Duodenal mucosa (tissue), 2 donors: ENCODE measurements around the gene AFF3.

ENCODE experiments used
- H3K27ac ChIP-seq: one replicate; pipeline ENCODE4 v1.7.0; 2013; ENCODE audit warnings: low read depth, low read length
- H3K27me3 ChIP-seq, 2 donors: one replicate each; pipeline ENCODE4 v1.7.0; 2013; ENCODE audit warnings: low read length in 2 of 2, control low read depth in 1 of 2; ENCODE audit not compliant: insufficient read depth in 2 of 2, control insufficient read depth in 1 of 2
- H3K36me3 ChIP-seq, 2 donors: one replicate each; pipeline ENCODE4 v1.7.0; 2013; ENCODE audit warnings: low read length in 2 of 2, control low read depth in 1 of 2; ENCODE audit not compliant: insufficient read depth in 2 of 2, control insufficient read depth in 1 of 2
- H3K4me1 ChIP-seq, 2 donors: one replicate each; pipeline ENCODE4 v1.7.0; 2013; ENCODE audit warnings: low read length in 2 of 2, control low read depth in 1 of 2; ENCODE audit not compliant: insufficient read depth in 2 of 2, control insufficient read depth in 1 of 2
- H3K4me3 ChIP-seq, 2 donors: one replicate each; pipeline ENCODE4 v1.7.0; 2013; ENCODE audit warnings: low read length in 2 of 2, low read depth in 1 of 2
- H3K9ac ChIP-seq, 2 donors: one replicate each; pipeline ENCODE4 v1.7.0; 2013; ENCODE audit warnings: low read length in 2 of 2, low read depth in 1 of 2
- H3K9me3 ChIP-seq, 2 donors: one replicate each; pipeline ENCODE4 v1.7.0; 2013; ENCODE audit warnings: low read length in 2 of 2, control low read depth in 1 of 2; ENCODE audit not compliant: control insufficient read depth in 1 of 2

The AFF3 gene

GRCh38 chr2:99824758-99825157, 317.6 kb downstream of the AFF3 start:
- Histone ChIP-seq H3K36me3 (no peaks in the 10 kb centered on the region), H3K9ac (no peak overlapping the region), H3K4me3 (no peak overlapping the region), H3K27me3 (no peaks in the 10 kb centered on the region), H3K4me1 (no peaks in the 10 kb centered on the region), H3K9me3 (no peaks in the 10 kb centered on the region), H3K27ac (no peak overlapping the region)

DNA sequence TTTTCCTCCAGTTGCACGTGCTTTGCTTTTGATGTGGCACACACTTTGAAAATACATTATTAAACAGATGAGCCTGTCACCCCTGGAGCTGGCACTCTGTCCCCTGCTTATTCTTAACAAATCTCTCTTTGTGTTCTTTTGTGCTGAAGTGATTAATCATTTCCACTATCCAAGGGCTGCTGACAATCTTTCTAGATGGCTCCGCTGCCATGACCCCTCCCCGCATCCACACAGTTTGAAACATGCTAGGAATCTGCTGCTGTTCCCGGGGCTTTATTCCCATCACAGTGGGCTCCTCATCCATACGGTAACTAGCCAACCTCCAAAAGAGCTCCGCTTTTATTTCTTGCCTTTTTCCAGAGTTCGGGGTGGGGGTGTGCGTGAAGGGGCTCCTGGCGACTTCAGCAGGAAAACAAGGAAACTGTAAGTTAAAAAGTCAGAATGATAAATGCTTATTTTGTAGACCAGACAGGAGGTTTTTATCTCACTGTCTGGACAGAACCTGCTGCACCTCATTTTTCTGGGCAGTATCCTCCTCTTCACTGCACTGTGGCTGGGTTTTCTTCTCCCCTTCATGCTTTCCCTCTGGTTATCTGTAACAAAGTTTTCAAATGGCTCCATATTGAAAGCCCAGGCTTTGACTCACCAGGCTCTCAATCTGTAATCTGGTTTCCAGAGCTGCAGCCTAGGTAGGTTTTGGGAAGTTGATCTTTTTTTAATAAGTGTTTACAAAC, 319.7 kb downstream of the AFF3 start:
- no peaks in the 10 kb centered on the region for H3K36me3 ChIP-seq
- no peaks in the 10 kb centered on the region for H3K9me3 ChIP-seq
- H3K27ac ChIP-seq: no peak overlapping the region
- no peaks in the 10 kb centered on the region for H3K4me1 ChIP-seq
- no peaks in the 10 kb centered on the region for H3K27me3 ChIP-seq
- no peak overlapping the region for H3K4me3 ChIP-seq
- H3K9ac ChIP-seq: no peak overlapping the region

- H3K27me3 ChIP-seq: no peaks in the 10 kb centered on the region
- no peak overlapping the region for H3K9ac ChIP-seq
- H3K4me3 ChIP-seq: no peak overlapping the region
- H3K27ac ChIP-seq: no peak overlapping the region
- H3K36me3 ChIP-seq: no peaks in the 10 kb centered on the region
- no peaks in the 10 kb centered on the region for H3K4me1 ChIP-seq
- no peaks in the 10 kb centered on the region for H3K9me3 ChIP-seq
These were observed 320.4 kb downstream of the AFF3 start for GRCh38 chr2:99821984-99822383.

DNA sequence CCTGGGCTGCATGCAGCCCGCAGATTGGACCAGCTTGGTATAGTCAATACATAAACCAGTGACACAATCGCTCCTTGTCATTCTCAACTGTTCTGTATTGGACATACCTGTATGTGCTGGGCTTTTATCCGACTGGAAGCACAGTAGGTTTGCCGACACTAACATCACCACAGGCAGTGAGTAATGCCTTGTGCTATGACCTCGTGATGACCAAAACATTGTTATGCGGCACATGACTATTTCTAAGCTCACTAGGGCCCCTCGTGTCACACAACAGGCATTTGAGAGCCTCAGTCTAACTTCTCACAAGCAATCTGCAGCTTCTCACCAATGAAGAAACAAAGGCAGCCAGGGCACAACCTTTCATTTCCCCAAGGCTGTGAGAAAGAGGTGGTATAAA, 320.8 kb downstream of the AFF3 start:
- no peak overlapping the region for H3K4me3 ChIP-seq
- no peaks in the 10 kb centered on the region for H3K36me3 ChIP-seq
- H3K27me3 ChIP-seq: no peaks in the 10 kb centered on the region
- no peak overlapping the region for H3K9ac ChIP-seq
- H3K4me1 ChIP-seq: no peaks in the 10 kb centered on the region
- H3K9me3 ChIP-seq: no peaks in the 10 kb centered on the region
- H3K27ac ChIP-seq: no peak overlapping the region

GRCh38 chr2:99821039-99821438, 321.4 kb downstream of the AFF3 start:
- H3K4me1 ChIP-seq: no peaks in the 10 kb centered on the region
- H3K9ac ChIP-seq: no peak overlapping the region
- no peaks in the 10 kb centered on the region for H3K9me3 ChIP-seq
- no peak overlapping the region for H3K27ac ChIP-seq
- no peaks in the 10 kb centered on the region for H3K27me3 ChIP-seq
- H3K36me3 ChIP-seq: no peaks in the 10 kb centered on the region
- H3K4me3 ChIP-seq: no peak overlapping the region

DNA sequence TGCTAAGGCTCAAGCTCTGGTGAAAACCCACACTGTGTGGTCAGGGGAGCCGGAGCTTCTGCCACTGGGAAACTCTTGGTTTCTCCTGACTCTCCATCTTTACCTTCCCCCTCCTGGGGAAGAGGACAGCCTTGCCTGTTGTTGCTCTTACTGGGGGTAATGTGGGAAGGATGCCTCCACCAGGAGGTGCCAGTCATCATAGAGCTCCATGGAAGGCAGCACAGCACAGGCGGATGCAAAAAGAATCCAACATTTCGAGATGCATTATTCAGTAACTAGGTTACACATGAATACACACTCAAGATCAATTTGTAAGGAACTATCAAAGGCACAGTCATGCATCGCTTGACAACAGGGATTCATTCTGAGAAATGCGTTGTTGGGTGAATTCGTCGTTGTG, 322.6 kb downstream of the AFF3 start:
- Histone ChIP-seq H3K27me3 (no peaks in the 10 kb centered on the region), H3K4me1 (no peaks in the 10 kb centered on the region), H3K27ac (no peak overlapping the region), H3K9ac (no peak overlapping the region), H3K4me3 (no peak overlapping the region), H3K9me3 (no peaks in the 10 kb centered on the region), H3K36me3 (no peaks in the 10 kb centered on the region)

DNA sequence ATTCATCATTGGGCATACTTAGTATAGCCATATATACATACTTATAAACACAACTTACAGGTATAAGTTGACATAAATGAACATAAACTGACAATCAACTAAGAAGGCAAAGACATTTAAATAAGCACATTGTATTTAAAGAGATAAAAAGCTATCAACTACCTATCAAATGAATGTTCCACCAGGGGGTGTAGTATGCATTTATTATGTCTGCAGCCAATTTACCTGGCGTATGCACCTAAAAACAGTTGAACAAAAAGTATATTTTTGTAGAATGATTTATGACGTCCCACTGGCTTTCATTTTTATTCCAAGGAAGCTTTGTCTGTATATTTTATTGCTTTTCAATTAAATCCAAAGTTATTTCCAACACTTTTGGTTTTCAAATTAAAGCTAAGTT, 323.5 kb downstream of the AFF3 start:
- Histone ChIP-seq H3K4me3 (no peak overlapping the region), H3K27me3 (no peaks in the 10 kb centered on the region), H3K36me3 (no peaks in the 10 kb centered on the region), H3K4me1 (no peaks in the 10 kb centered on the region), H3K9me3 (no peaks in the 10 kb centered on the region), H3K9ac (no peak overlapping the region), H3K27ac (no peak overlapping the region)

- no peak overlapping the region for H3K9ac ChIP-seq
- H3K4me1 ChIP-seq: no peaks in the 10 kb centered on the region
- H3K4me3 ChIP-seq: no peak overlapping the region
- H3K36me3 ChIP-seq: no peaks in the 10 kb centered on the region
- H3K27me3 ChIP-seq: no peaks in the 10 kb centered on the region
- no peak overlapping the region for H3K27ac ChIP-seq
- H3K9me3 ChIP-seq: no peaks in the 10 kb centered on the region
These were observed 325.5 kb downstream of the AFF3 start for GRCh38 chr2:99816908-99817307.

- no peak overlapping the region for H3K27ac ChIP-seq
- H3K9me3 ChIP-seq: no peaks in the 10 kb centered on the region
- peaks cover 0 to 3% of the 10 kb centered on the region in 2 donors for H3K27me3 ChIP-seq
- H3K9ac ChIP-seq: no peak overlapping the region
- no peak overlapping the region for H3K4me3 ChIP-seq
- no peaks in the 10 kb centered on the region for H3K4me1 ChIP-seq
- no peaks in the 10 kb centered on the region for H3K36me3 ChIP-seq
These were observed 330.0 kb downstream of the AFF3 start for GRCh38 chr2:99812426-99812825.

- no peaks in the 10 kb centered on the region for H3K36me3 ChIP-seq
- H3K4me1 ChIP-seq: no peaks in the 10 kb centered on the region
- no peak overlapping the region for H3K4me3 ChIP-seq
- no peaks in the 10 kb centered on the region for H3K9me3 ChIP-seq
- peaks cover 0 to 3% of the 10 kb centered on the region in 2 donors for H3K27me3 ChIP-seq
- H3K27ac ChIP-seq: no peak overlapping the region
- no peak overlapping the region for H3K9ac ChIP-seq
These were observed 330.8 kb downstream of the AFF3 start for GRCh38 chr2:99811544-99811943.

- Histone ChIP-seq H3K27me3 (peaks cover 0 to 3% of the 10 kb centered on the region in 2 donors), H3K4me3 (no peak overlapping the region), H3K9me3 (no peaks in the 10 kb centered on the region), H3K9ac (no peak overlapping the region), H3K27ac (no peak overlapping the region), H3K36me3 (no peaks in the 10 kb centered on the region), H3K4me1 (no peaks in the 10 kb centered on the region)
These were observed 332.2 kb downstream of the AFF3 start for GRCh38 chr2:99810225-99810624.
